K562 (cell line): ENCODE data around the gene NFATC1. TPM values are rescaled to one million over a fixed set of nuclear protein-coding genes. Genes with fewer than 3 reads are reported as not detected.

Experiments
- ATAC-seq: fragments of 200-7000 bp; cut with Tn5 transposase; 3 replicates; pipeline ENCODE4 v1.9.1; 2020; ENCODE audit warnings: moderate library complexity
- BruUV-seq: library from RNA; stranded (reverse); fragments of 400-500 nt; replicated peaks from 2 replicates; lab custom pipeline; 2021; lab: Mats Ljungman, UMichigan
- CTCF ChIA-PET: fragments of 300-600 bp; formaldehyde crosslinking; extraction: SDS; loops from one replicate; lab custom pipeline; 2021; ENCODE audit warnings: low intra/inter-chr PET ratio; lab: Yijun Ruan, JAX
- POLR2A ChIA-PET: fragments of 300-600, 350-650 bp; sonication (Branson Sonifier 250); formaldehyde crosslinking; extraction: SDS; loops from one replicate; lab custom pipeline; 2021; ENCODE audit warnings: antibody characterized with exemption, inconsistent platforms; lab: Yijun Ruan, JAX
- DNase-seq, 4 experiments: peaks; one replicate each; pipeline versions ENCODE4 v3.0.0 to v3.0.0-alpha.2; 2011 to 2018; ENCODE audit warnings: low spot score in 3 of 4, mixed read lengths in 3 of 4; ENCODE audit errors: extremely low read depth in 1 of 4
- FAIRE-seq: peaks from 2 replicates; lab custom pipeline; 2011; peaks lifted over from hg19 to GRCh38; lab: Jason Lieb, UNC
- H2AFZ ChIP-seq: 2 replicates; pipeline ENCODE4 v1.6.0; 2011; ENCODE audit warnings: low read depth, low read length, control low read depth, inconsistent platforms
- H3K27ac ChIP-seq: fragments of 200-600 bp; 3 replicates; pipeline ENCODE4 v1.8.0; 2011; ENCODE audit warnings: low read depth, mild to moderate bottlenecking, control low read depth, inconsistent platforms, low read length, moderate library complexity, mixed read lengths; ENCODE audit errors: extremely low read depth
- H3K27me3 ChIP-seq, 2 experiments: fragments of 300-600 bp in 1 of 2; 2 replicates in 1 of 2; 3 replicates in 1 of 2; pipeline versions ENCODE4 v1.6.0 to v1.8.0; 2011; ENCODE audit warnings: inconsistent platforms in 2 of 2, low read length in 2 of 2, mild to moderate bottlenecking in 1 of 2, mixed read lengths in 1 of 2, moderate library complexity in 1 of 2; ENCODE audit not compliant: control insufficient read depth in 2 of 2, insufficient read depth in 2 of 2
- H3K36me3 ChIP-seq: fragments of 300-600 bp; 3 replicates; pipeline ENCODE4 v1.8.0; 2011; ENCODE audit warnings: mild to moderate bottlenecking, low read length, inconsistent platforms; ENCODE audit not compliant: control insufficient read depth, insufficient read depth
- H3K4me1 ChIP-seq, 2 experiments: fragments of 200-600 bp in 1 of 2; replicated peaks in 1 of 2; 2 replicates in 1 of 2; 3 replicates in 1 of 2; pipeline versions ENCODE4 v1.5.1 to v1.8.0; 2011; ENCODE audit warnings: inconsistent platforms in 2 of 2, low read length in 2 of 2, mild to moderate bottlenecking in 1 of 2, mixed read lengths in 1 of 2, moderate library complexity in 1 of 2; ENCODE audit not compliant: control insufficient read depth in 2 of 2, insufficient read depth in 2 of 2
- H3K4me2 ChIP-seq: 2 replicates; pipeline ENCODE4 v1.6.1; 2011; ENCODE audit warnings: low read length, control low read depth, inconsistent platforms, mixed read lengths; ENCODE audit not compliant: insufficient read depth
- H3K4me3 ChIP-seq: fragments of 200-600 bp; sonication (generic), shearing (Covaris generic); 2 replicates; pipeline ENCODE4 v1.5.1; 2016; ENCODE audit warnings: control low read depth, inconsistent platforms
- H3K79me2 ChIP-seq: fragments of 200-600 bp; 3 replicates; pipeline ENCODE4 v1.8.0; 2011; ENCODE audit warnings: low read length, inconsistent platforms; ENCODE audit not compliant: control insufficient read depth, insufficient read depth
- H3K9ac ChIP-seq, 2 experiments: 2 replicates each; pipeline versions ENCODE4 v1.6.0 to v1.6.1; 2011; ENCODE audit warnings: low read depth in 2 of 2, low read length in 2 of 2, control low read depth in 1 of 2, inconsistent platforms in 1 of 2, mild to moderate bottlenecking in 1 of 2, mixed read lengths in 1 of 2; ENCODE audit not compliant: insufficient read depth in 1 of 2
- H3K9me1 ChIP-seq: one replicate; pipeline ENCODE4 v1.6.0; 2011; ENCODE audit warnings: inconsistent platforms, mild to moderate bottlenecking, low read length, moderate library complexity; ENCODE audit not compliant: control insufficient read depth, insufficient read depth
- H3K9me3 ChIP-seq: replicated peaks from 2 replicates; pipeline ENCODE4 v1.5.1; 2011; ENCODE audit warnings: low read depth, low read length, inconsistent platforms; ENCODE audit not compliant: control insufficient read depth, insufficient read depth
- H4K20me1 ChIP-seq: replicated peaks from 2 replicates; pipeline ENCODE4 v1.6.1; 2011; ENCODE audit warnings: low read length, inconsistent platforms, mixed read lengths; ENCODE audit not compliant: control insufficient read depth, insufficient read depth
- FOSL1 ChIP-seq: fragments of 200-800 bp; sonication (Bioruptor generic); conservative IDR thresholded peaks from 2 replicates; pipeline ENCODE4 v1.6.1; 2016; ENCODE audit warnings: missing genetic modification characterization, missing compliant biosample characterization
- ZNF165 ChIP-seq: fragments of 250-450 bp; sonication (Bioruptor Pico); IDR thresholded peaks from 2 replicates; pipeline ENCODE4 v1.4.0; 2020; ENCODE audit warnings: borderline replicate concordance
- ZNF584 ChIP-seq: fragments of 200-800 bp; sonication (Bioruptor generic); IDR thresholded peaks from 2 replicates; pipeline ENCODE4 v1.6.1; 2016; ENCODE audit warnings: low read depth, mild to moderate bottlenecking, missing genetic modification characterization, missing compliant biosample characterization
- WGBS: fragments of 100-300 bp; shearing (Covaris generic); methylation state at CpG from one replicate; pipeline ENCODE4 v1.1.6; 2016; ENCODE audit warnings: low coverage, mixed read lengths; ENCODE audit not compliant: insufficient coverage; ENCODE audit errors: missing lambda C conversion rate; 5-methylcytosine and 5-hydroxymethylcytosine counted together
- in situ Hi-C: fragments of 300-500 bp; cut with MboI; formaldehyde crosslinking; loops from 4 replicates; pipeline ENCODE4 v1.15.0; 2018; ENCODE audit warnings: inconsistent platforms, mixed read lengths
- intact Hi-C: fragments of 100-400 bp; cut with micrococcal nuclease; formaldehyde crosslinking; loops from 2 replicates; pipeline ENCODE4 v1.14.2; 2022
- polyA plus RNA-seq, 8 experiments: library from polyadenylated mRNA; depleted of rRNA in 4 of 8; stranded (reverse) in 5 of 8; unstranded in 3 of 8; fragments of >200 nt; fragmentation: Nextera tagmentation in 2 of 8; fragmentation: Illumina TruSeq in 1 of 8; extraction: Ambion mirVana in 2 of 8; extraction: Trizol in 1 of 8; gene quantifications; 2 replicates each; pipeline versions ENCODE4 v1.2.1 to v1.2.3, GENCODE V29; 2011 to 2014; ENCODE audit warnings: inconsistent platforms in 1 of 8, missing spikeins in 1 of 8
- total RNA-seq, 7 experiments: library from RNA; depleted of rRNA in 6 of 7; stranded (reverse); fragments of >200 nt in 6 of 7; fragmentation: Illumina TruSeq in 2 of 7; extraction: Trizol in 2 of 7; gene quantifications; 2 replicates each; pipeline versions ENCODE4 v1.2.1 to v1.2.3, GENCODE V29; 2011 to 2021; ENCODE audit warnings: low replicate concordance in 1 of 7

NFATC1 gene
- total and polyA plus RNA-seq, 9 of the 15 experiments (the other 6 are each of a cell fraction or from before 2014, with no cell fraction given): 1.1 to 16.4 (median 2.5) TPM

DNA sequence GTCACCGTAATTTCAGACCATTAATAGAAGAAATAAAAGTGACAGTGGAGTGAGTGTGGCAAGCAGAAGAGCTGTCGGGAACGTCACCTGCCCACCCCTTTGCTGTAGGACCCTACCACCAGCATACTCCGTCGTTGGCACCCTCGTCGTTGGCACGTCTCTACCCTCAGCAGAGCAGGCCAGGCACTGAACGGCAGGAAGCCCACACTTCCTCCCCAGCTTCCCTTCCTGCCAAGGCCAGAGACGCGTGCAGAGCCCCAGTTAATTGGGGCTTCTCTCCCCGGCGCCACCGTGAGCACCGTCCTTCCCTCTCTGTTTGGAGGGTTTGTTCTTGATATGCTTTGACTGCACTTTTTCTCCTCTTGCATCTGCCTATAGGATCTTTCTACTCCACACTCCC, 27.0 kb upstream of the NFATC1 start:
- BruUV-seq: no TSS peak
- ChIA-PET CTCF (no interaction called here), POLR2A (no interaction called here)
- H3K4me2 ChIP-seq: no peak overlapping the region
- H2AFZ ChIP-seq: no peak overlapping the region
- no peak overlapping the region for H3K27ac ChIP-seq
- in situ Hi-C loops: no loop called here
- DNase-seq: no peak
- 91% methylated on average over 9 of the region's 15 CpGs for WGBS
- no peaks in the 10 kb centered on the region for H3K9me1 ChIP-seq
- H3K4me3 ChIP-seq: no peak overlapping the region
- ATAC-seq: no peak
- H4K20me1 ChIP-seq: no peaks in the 10 kb centered on the region
- H3K27me3 ChIP-seq: no peaks in the 10 kb centered on the region
- H3K9ac ChIP-seq: no peak overlapping the region
- H3K79me2 ChIP-seq: no peaks in the 10 kb centered on the region
- intact Hi-C loops: no loop called here
- no peak for FAIRE-seq
- no peak for TF ChIP-seq ZNF584 (CRISPR knock-in tag)
- no peak for TF ChIP-seq ZNF165 (CRISPR knock-in tag)
- H3K36me3 ChIP-seq: no peaks in the 10 kb centered on the region
- H3K9me3 ChIP-seq: no peaks in the 10 kb centered on the region
- no peaks in the 10 kb centered on the region for H3K4me1 ChIP-seq

GRCh38 chr18:79371561-79372121, 24.1 kb upstream of the NFATC1 start:
- CTCF ChIA-PET: no interaction called here
- intact Hi-C loops: no loop called here
- 64% methylated on average over 14 of the region's 14 CpGs for WGBS
- in situ Hi-C loops: no loop called here
- Histone ChIP-seq H3K79me2 (no peaks in the 10 kb centered on the region), H2AFZ (no peak overlapping the region), H3K9me3 (no peaks in the 10 kb centered on the region), H3K4me2 (no peak overlapping the region), H4K20me1 (no peaks in the 10 kb centered on the region), H3K27ac (no peak overlapping the region), H3K4me1 (no peaks in the 10 kb centered on the region), H3K9me1 (no peaks in the 10 kb centered on the region), H3K4me3 (no peak overlapping the region), H3K27me3 (no peaks in the 10 kb centered on the region), H3K9ac (no peak overlapping the region), H3K36me3 (no peaks in the 10 kb centered on the region)
- ATAC-seq (no peak), DNase-seq (no peak), FAIRE-seq (no peak)
- POLR2A ChIA-PET: no interaction called here
- TF ChIP-seq FOSL1 (tag): no peak
- no TSS peak for BruUV-seq
